ENCODE results near the gene GSG1L.
"Not testable (repeated sequence)": the region's sequence is repeated elsewhere in the genome, so short reads cannot be mapped to it uniquely, and the experiment has no call there.

The GSG1L gene

DNA sequence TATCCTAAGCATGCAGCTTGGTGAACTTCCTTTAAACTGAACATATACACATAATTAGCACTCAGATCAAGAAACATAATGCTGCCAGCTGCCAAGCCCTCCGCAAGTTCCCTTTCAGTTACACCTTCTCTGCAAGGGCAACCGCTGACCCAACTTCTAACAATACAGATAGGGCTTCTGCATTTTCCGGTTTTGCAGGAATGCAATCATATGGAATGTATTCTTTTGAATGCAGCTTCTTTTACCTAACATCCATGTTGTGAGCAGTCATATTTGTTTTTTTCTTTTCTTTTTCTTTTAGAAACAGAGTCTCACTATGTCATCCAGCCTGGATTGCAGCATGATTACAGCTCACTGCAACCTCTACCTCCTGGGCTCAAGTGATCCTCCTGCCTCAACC lies 110.7 kb downstream of the GSG1L start:
- H3K4me3 ChIP-seq (ENCODE audit: low read length): no peak overlapping the region
- TF ChIP-seq, protein P1, sequence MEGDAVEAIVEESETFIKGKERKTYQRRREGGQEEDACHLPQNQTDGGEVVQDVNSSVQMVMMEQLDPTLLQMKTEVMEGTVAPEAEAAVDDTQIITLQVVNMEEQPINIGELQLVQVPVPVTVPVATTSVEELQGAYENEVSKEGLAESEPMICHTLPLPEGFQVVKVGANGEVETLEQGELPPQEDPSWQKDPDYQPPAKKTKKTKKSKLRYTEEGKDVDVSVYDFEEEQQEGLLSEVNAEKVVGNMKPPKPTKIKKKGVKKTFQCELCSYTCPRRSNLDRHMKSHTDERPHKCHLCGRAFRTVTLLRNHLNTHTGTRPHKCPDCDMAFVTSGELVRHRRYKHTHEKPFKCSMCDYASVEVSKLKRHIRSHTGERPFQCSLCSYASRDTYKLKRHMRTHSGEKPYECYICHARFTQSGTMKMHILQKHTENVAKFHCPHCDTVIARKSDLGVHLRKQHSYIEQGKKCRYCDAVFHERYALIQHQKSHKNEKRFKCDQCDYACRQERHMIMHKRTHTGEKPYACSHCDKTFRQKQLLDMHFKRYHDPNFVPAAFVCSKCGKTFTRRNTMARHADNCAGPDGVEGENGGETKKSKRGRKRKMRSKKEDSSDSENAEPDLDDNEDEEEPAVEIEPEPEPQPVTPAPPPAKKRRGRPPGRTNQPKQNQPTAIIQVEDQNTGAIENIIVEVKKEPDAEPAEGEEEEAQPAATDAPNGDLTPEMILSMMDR (conservative IDR thresholded peaks at IDR 0.05; ENCODE audit: low read length): no peak
- no peak for DNase-seq (ENCODE audit: low read depth)

DNA sequence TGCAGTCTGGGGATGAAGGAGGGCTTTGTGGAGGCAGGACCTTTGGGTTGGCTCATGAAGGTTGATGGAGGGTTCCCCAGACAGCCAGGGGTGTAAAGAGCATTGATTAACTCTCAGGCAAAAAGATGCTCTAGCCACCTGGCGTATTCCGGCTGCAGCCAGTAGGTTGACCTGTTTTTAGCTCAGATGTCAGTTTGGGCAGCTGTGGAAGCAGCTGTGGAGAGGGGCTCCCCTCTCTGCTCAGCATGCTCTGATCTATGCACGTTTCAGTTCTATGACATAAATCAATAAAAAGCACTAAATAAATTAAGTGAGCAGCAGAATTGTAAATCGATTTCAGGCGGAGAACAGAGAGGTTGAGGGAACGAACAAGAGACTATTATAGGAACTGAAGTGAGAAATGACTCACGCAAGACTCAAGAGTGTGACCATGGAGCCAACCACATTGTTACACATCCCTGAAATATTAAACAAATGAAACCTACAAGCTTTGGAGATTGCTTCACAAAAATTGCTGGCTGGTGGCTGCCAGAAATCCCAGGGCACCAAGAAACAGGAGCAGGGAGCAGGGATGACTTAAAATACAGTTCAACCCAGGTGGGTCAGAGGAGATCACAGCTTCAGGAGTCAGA lies 111.9 kb downstream of the GSG1L start:
- DNase-seq (ENCODE audit: low read depth): peak; percentile 65
- TF ChIP-seq, protein P1 (conservative IDR thresholded peaks at IDR 0.05; ENCODE audit: low read length): no peak
- H3K4me3 ChIP-seq (ENCODE audit: low read length): no peak overlapping the region

DNA sequence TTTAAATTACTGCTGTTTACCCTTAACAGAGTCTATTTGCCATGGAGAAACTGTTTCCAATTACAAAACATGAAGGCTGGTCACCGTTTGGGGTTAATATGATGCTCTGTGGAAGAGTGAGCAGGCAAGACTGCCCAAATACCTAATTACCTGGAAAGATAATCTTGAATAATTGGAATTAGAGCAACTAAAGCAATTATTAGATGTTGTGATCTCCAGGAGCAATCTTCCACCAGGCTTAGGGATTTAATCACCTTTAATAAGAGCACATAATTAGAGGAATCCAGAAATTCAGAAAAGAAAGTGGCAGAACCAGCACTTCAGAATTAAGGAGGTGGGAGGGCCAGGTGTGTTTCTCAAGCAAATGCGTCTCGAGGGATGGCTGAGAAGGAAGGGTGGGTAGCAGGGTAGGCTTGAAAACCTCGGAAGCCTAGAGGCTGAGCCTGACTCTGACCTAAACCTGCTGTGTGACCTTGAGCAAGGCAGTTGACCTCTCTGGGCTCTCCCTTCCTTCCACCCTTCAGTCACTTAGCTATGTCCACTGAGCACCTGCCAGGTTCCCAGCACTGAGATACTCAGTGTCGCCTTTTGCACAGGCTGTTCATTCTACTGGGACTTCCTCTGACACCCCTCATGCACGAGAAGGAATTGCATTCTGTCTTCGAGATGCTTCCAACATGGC lies 113.2 kb downstream of the GSG1L start:
- DNase-seq (ENCODE audit: low read depth): no peak
- H3K4me3 ChIP-seq (ENCODE audit: low read length): no peak overlapping the region
- TF ChIP-seq, protein P1 (conservative IDR thresholded peaks at IDR 0.05; ENCODE audit: low read length): no peak

DNA sequence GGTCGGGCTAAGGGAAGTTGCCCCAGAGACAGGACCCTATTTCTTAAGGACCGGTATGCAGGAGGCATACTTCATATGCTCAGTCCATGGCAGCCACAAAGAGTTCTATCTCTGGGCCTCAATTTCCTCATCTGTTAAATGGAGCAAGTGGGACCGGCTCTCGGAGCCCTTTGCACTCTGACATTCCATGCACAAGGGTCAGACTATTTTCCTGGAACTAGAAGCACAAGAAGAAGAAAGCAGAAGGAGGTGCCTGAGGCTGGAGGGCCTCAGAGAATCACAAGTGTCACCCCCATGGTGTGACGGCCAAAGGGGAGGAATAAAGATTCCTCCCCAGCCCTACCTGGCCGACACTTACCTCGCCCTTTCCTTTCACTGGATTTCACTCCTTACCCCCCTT lies 115.8 kb downstream of the GSG1L start:
- TF ChIP-seq, protein P1 (conservative IDR thresholded peaks at IDR 0.05; ENCODE audit: low read length): no peak
- no peak overlapping the region for H3K4me3 ChIP-seq (ENCODE audit: low read length)
- DNase-seq (ENCODE audit: low read depth): no peak

DNA sequence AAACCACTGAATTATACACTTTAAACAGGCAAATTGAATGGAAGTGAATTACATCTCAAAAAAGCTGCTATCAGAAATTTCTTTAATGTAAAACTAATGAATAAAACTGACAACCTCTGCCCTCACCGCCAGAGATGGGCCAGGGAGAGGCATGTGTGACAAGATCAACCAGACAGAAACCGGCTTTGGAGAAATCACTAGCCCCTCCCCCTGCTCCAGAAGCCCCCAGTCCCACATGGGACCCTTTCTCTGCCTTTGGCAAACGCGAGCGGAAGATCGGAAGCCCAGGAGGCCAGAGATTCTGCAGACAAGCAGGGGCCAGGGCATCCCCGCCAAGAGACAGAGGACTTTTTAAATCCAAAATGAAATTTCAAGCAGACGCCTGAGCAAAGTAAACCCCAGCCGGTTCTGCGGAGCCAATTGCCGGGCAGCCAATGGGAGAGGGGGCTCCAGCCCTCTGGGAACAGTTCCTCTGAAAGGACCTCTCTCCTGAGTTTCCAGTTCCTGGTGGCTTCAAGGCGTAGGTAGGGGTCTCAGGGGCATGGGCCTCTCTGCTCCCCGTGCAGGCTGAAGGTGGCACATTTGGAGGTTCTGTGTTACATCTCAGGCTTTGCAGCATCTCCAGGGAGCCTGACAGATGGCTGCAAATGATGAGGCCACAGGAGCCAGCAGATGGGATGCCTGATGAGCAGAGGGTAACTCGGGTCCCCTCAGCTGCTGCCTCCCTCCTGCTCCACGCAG lies 118.1 kb downstream of the GSG1L start:
- DNase-seq (ENCODE audit: low read depth): no peak
- TF ChIP-seq, protein P1 (conservative IDR thresholded peaks at IDR 0.05; ENCODE audit: low read length): no peak
- H3K4me3 ChIP-seq (ENCODE audit: low read length): no peak overlapping the region

DNA sequence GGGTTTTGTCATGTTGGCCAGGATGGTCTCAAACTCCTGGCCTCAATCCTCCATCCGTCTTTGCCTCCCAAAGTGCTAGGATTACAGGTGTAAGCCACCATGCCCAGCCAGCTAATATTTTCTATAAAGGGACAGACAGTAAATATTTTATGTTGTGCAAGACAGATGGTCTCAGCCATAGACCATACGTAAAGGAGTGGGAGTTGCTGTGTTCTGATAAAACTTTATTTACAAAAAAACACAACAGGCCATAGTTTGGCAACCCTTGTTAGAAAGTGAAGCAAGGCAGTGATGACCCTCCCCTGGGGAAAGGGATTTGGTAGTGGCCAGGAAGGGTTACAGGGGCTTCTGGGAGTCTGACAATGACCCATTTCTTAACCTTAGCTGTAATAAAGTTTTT lies 119.7 kb downstream of the GSG1L start:
- no peak overlapping the region for H3K4me3 ChIP-seq (ENCODE audit: low read length)
- no peak for DNase-seq (ENCODE audit: low read depth)
- TF ChIP-seq, protein P1 (conservative IDR thresholded peaks at IDR 0.05; ENCODE audit: low read length): no peak

DNA sequence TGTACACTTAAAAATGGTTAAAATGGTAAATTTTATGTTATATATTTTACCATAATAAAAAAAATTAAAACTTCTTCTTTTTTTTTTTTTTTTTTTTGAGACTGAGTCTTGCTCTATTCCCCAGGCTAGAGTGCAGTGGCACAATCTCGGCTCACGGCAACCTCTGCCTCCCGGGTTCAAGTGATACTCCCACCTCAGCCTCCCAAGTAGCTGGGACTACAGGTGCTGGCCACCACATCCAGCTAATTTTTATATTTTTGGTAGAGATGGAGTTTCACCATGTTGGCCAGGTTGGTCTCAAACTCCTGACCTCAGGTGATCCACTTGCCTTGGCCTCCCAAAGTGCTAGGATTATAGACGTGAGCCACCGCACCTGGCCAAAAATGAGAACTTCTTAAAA lies 121.4 kb downstream of the GSG1L start:
- H3K4me3 ChIP-seq (ENCODE audit: low read length); DNase-seq (ENCODE audit: low read depth): not testable (repeated sequence)

Data from AG10803 (cell line).